Mucosa of descending colon (tissue), 3 donors: ENCODE measurements around the gene GALNT12. TPM values are rescaled to one million over a fixed set of nuclear protein-coding genes. Genes with fewer than 3 reads are reported as not detected.

Experiments
- ATAC-seq: fragments of 200-7000 bp; cut with Tn5 transposase; one replicate; pipeline ENCODE4 v1.9.1; 2020; ENCODE audit warnings: mild to moderate bottlenecking, moderate library complexity
- DNase-seq, 3 donors: peaks; one replicate each; pipeline ENCODE4 v3.0.0-alpha.2; 2020
- H3K36me3 ChIP-seq: fragments of 200-600 bp; one replicate; pipeline ENCODE4 v1.8.0; 2021; ENCODE audit warnings: low read depth, mild to moderate bottlenecking
- H3K4me1 ChIP-seq: fragments of 200-600 bp; one replicate; pipeline ENCODE4 v1.8.0; 2021; ENCODE audit warnings: low read depth, mild to moderate bottlenecking
- H3K4me3 ChIP-seq: fragments of 200-600 bp; one replicate; pipeline ENCODE4 v1.8.0; 2021; ENCODE audit warnings: mild to moderate bottlenecking
- H3K9me3 ChIP-seq: fragments of 200-600 bp; one replicate; pipeline ENCODE4 v1.8.0; 2021; ENCODE audit warnings: mild to moderate bottlenecking
- CTCF ChIP-seq: fragments of 200-600 bp; IDR thresholded peaks from one replicate; pipeline ENCODE4 v1.8.0; 2022; ENCODE audit warnings: antibody characterized with exemption, mild to moderate bottlenecking
- intact Hi-C, 2 donors: fragments of 100-400 bp; cut with DNase I in 1 of 2; cut with micrococcal nuclease in 1 of 2; formaldehyde crosslinking; loops; one replicate each; pipeline versions ENCODE4 v1.11.0 to v1.11.1; 2022; cut with DNase I, micrococcal nuclease
- total RNA-seq, 3 donors: library from RNA; stranded (reverse); fragmentation: NEBNext Ultra II Directional in 2 of 3; extraction: Animal tissue kit (Norgen Biotek cat#: 25700) in 2 of 3; gene quantifications; one replicate each; pipeline versions ENCODE4 v1.2.1 to v1.2.4, GENCODE V29; 2021 to 2023
- donor health status: DM: no; HTN: no; CAD: no; lungs with moderate emphysema.
- donor health status: DM: no; HTN: no; CAD: no.
- donor health status: DM: no; HTN: yes; CAD: no.

GALNT12 gene
- total RNA-seq, 3 donors from 2014 or later = 54.6 to 139 (median 121) TPM

- no peak overlapping the region for H3K4me3 ChIP-seq
- DNase-seq (no peak), ATAC-seq (no peak)
- no peaks in the 10 kb centered on the region for H3K9me3 ChIP-seq
- intact Hi-C loops = no loop called here
- TF ChIP-seq CTCF = no peak
- H3K36me3 ChIP-seq = no peaks in the 10 kb centered on the region
- H3K4me1 ChIP-seq = no peaks in the 10 kb centered on the region
These were observed 8.0 kb downstream of the GALNT12 start for GRCh38 chr9:98815391-98815951.

GRCh38 chr9:98818764-98819163 is 11.3 kb downstream of the GALNT12 start:
- Histone ChIP-seq H3K4me3 (no peak overlapping the region), H3K4me1 (no peaks in the 10 kb centered on the region), H3K9me3 (no peaks in the 10 kb centered on the region), H3K36me3 (no peaks in the 10 kb centered on the region)
- no peak for TF ChIP-seq CTCF
- ATAC-seq = peak; percentile 76
- intact Hi-C loops = no loop called here
- DNase-seq = peak in 1 of 3 donors; percentile 13

DNA sequence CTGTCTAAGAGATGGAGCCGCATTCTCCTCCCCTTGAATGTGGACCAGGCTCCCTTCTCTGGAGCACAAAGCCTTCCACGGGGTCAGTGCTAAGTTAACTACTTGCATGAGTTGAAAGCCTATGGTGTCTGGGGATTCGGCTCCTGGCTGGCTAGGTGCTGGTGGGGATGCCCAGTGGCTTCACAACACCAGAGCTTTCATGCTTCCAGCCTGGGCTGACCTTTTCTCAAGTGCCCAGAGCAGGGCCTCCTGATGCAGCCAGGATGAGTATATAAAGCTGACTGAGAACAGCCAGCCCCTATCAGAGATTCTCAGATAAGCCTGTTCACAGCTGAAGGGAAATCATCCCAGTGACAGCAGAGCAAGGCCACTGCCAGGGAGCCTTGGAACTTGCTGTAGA is 11.8 kb downstream of the GALNT12 start:
- Histone ChIP-seq H3K4me3 (no peak overlapping the region), H3K4me1 (no peaks in the 10 kb centered on the region), H3K36me3 (no peaks in the 10 kb centered on the region), H3K9me3 (no peaks in the 10 kb centered on the region)
- no peak for TF ChIP-seq CTCF
- ATAC-seq (no peak), DNase-seq (no peak)
- intact Hi-C loops = no loop called here

DNA sequence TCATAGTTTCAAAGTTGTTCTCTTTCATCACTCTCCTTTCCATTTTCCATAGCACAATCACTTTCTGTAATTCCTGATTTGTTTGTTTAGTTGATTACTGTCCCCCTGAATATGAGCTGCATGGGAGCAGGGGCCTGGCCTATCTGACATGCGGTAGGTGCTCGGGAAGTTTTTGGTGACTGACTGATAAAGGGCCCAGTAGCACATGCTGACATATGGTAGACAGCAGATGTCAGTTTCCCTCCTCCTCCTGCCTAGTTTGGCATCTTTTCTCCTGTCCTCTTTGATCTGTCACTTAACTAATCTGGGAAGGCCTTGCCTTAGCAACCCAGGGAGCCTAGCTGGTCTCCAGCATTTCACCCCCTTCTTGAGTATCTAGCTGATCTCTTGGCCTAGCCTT is 14.4 kb downstream of the GALNT12 start:
- Histone ChIP-seq H3K4me3 (no peak overlapping the region), H3K36me3 (peaks cover 2% of the 10 kb centered on the region), H3K4me1 (no peaks in the 10 kb centered on the region), H3K9me3 (no peaks in the 10 kb centered on the region)
- intact Hi-C loops = no loop called here
- no peak for TF ChIP-seq CTCF
- DNase-seq = no peak
- ATAC-seq = no peak

- DNase-seq (no peak), ATAC-seq (no peak)
- H3K36me3 ChIP-seq = peaks cover 3% of the 10 kb centered on the region
- H3K4me1 ChIP-seq = no peaks in the 10 kb centered on the region
- H3K4me3 ChIP-seq = no peak overlapping the region
- TF ChIP-seq CTCF = no peak
- no peaks in the 10 kb centered on the region for H3K9me3 ChIP-seq
- intact Hi-C loops = no loop called here
These were observed 15.2 kb downstream of the GALNT12 start for GRCh38 chr9:98822661-98823060.
